KOPT-K1 (cell line): ENCODE measurements around the gene XYLT2.
"Not testable (repeated sequence)": the region's sequence is repeated elsewhere in the genome, so short reads cannot be mapped to it uniquely, and the experiment has no call there.

Source experiments
- H3K27ac ChIP-seq: fragments of 200-600 bp; sonication (generic); 2 replicates; pipeline ENCODE4 v1.5.1; 2016; ENCODE audit warnings: antibody characterized with exemption, mild to moderate bottlenecking, low read depth, low read length; ENCODE audit not compliant: poor library complexity, severe bottlenecking
- H3K36me3 ChIP-seq: fragments of 200-600 bp; sonication (generic); 2 replicates; pipeline ENCODE4 v1.5.1; 2017; ENCODE audit warnings: antibody characterized with exemption, mild to moderate bottlenecking, low read length, moderate library complexity; ENCODE audit not compliant: insufficient read depth
- H3K9me3 ChIP-seq: fragments of 200-600 bp; sonication (generic); 2 replicates; pipeline ENCODE4 v1.5.1; 2017; ENCODE audit warnings: antibody characterized with exemption, low read length, mild to moderate bottlenecking; ENCODE audit not compliant: insufficient read depth, poor library complexity, severe bottlenecking

XYLT2 gene

DNA sequence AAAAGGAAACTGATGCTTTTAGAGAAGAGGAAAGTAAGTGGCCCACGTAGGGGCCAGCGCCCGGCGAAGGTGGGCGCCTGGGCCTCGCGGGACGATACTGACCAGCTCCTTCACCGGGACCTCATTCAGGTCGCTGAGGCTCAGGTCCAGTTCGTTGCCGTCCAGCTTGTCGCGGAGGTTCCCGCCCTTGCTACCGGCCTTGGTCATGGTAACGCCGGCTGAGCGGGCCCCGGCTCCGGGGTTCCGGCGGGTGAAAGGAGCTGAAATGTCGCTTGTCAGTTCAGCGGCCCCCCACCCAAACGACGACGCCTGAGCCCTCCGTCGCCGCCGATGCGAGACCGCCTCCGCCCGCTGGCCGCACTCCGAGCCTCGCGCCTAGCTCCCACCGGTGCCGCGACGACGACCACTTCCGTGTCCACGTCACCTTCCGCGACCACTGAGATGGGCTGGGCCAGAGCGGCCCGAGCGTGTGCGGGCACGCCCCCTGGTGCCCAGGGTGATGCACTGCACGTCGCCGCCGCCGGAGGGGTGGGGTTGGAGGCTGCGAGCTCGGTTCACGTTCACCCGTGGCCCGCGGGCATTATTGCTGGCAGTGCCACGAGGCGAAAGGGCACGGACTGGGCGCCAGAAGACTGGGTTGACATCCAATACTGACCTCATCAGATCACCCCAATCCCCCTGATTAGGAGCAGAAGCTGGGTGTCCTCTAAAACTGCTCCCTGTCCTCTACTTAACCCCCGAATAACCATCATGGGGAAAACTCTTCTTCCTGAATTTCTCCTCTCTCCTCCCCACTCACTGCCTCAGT, 51.4 kb downstream of the XYLT2 start, which contains the start of gene LRRC59:
TSS of gene LRRC59 (minus strand) at position 413 of the 808 bp plus-strand sequence. CDS start at position 207, 206 bp downstream.
- Histone ChIP-seq H3K9me3 (no peaks in the 10 kb centered on the region), H3K27ac (peak within 1 kb of the TSS; percentile 75), H3K36me3 (peaks cover 33% of the 10 kb centered on the region)

DNA sequence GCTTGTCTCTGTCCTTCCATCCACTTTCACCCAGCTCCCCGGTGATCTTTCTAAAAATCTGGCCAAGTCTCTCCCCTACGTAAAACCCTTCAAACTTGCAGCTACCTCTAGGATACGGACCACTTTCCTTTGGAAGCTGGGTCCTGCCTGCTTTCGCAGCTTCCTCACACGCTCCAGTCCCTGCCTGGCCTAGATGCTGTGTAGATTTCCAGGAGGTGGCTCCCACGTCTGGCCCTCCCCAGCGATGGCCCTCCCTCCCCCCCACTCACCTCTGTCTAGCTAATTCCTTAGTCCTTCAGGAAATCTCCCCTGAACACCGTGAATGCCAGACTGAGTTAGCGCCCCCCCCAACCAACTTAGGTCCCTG, 52.0 kb downstream of the XYLT2 start:
- Histone ChIP-seq H3K9me3 (no peaks in the 10 kb centered on the region), H3K27ac (peak overlapping the region; percentile 75), H3K36me3 (peaks cover 27% of the 10 kb centered on the region)

DNA sequence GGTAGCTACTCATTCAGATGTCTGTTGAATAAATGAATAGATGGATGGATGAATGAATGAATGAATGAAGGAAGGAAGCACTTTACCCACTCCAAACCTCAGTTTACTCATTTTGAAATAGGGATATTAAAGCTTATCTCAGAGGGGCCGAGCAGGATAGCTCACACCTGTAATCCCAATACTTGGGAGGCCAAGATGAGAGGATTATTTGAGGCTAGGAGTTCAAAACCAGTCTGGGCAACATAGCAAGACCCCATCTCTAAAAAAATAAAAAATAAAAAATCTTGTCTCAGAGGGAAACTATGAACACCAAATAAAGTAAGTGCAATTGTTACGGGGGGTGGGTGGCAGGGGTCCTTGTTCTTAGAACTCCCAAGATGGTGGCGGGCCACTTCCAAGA, 52.7 kb downstream of the XYLT2 start:
- peaks cover 19% of the 10 kb centered on the region for H3K36me3 ChIP-seq
- H3K9me3 ChIP-seq, H3K27ac ChIP-seq: not testable (repeated sequence)

DNA sequence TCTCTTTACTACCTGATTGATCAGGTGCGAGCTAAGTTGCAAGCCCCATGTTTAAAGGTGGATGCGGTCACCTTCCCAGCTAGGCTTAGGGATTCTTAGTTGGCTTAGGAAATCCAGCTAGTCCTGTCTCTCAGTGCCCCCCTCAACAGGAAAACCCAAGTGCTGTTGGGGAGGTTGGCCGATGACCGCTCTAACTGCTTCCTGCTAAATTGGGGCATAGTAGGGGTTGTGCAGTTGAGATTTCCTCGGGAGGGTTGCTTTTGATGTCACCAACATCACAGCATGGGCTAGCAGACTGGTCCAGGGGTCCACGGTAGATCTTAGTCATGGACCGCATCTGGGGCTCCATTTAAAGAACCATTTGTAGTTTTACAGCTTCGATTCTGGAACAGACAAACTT, 53.7 kb downstream of the XYLT2 start:
- not testable (repeated sequence) for H3K27ac ChIP-seq, H3K36me3 ChIP-seq, H3K9me3 ChIP-seq

DNA sequence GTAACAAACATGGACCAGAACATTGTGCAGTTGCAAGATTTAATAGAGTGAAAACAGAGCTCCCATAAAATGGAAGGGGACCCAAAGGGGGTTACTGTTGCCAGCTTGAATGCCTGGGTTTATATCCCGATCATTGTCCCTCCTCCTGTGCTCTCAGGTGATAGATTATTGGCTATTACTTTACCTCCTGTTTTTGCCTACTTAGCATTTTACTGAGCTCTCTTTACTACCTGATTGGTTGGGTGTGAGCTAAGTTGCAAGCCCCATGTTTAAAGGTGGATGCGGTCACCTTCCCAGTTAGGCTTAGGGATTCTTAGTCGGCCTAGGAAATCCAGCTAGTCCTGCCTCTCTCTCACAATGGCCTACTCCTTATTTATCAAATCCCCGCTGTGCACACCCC, 59.4 kb downstream of the XYLT2 start:
- not testable (repeated sequence) for H3K36me3 ChIP-seq, H3K27ac ChIP-seq, H3K9me3 ChIP-seq

DNA sequence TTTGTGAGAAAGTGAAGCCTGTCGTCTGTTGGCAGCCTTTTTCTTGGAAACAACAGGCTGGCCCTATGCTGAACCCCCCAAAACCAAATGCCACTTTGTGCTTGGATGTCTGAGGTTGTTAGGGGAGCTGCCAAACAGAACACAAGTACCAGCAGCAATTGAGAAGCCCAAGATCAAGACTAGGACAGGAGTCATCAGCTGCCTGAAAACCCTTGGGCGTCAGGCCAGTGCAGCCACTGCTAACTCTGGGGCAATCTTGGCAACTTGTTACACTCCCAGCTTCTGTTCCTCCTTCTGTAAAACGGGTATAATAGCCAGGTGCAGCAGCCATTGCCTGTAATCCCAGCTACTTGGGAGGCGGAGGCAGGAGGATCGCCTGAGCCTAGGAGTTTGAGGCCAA, 60.7 kb downstream of the XYLT2 start:
- no peaks in the 10 kb centered on the region for H3K9me3 ChIP-seq
- H3K36me3 ChIP-seq = no peaks in the 10 kb centered on the region

DNA sequence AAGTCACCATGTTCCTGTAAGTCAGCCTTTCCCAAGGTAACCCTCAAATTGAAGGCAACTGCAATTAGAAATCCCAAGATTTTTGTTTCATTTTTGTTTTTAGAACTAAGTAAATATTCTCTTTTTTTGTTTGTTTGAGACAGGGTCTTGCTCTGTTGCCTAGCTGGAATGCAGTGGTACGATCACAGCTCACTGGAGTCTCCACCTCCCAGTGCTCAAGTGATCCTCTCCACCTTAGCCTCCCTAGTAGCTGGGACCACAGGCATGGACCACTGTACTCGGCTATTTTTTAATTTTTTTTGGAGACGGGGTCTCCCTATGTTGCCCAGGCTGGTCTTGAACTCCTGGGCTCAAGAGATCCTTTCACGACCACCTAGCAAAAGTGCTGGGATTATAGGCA, 62.0 kb downstream of the XYLT2 start:
- Histone ChIP-seq H3K9me3 (no peaks in the 10 kb centered on the region), H3K27ac (no peak overlapping the region), H3K36me3 (no peaks in the 10 kb centered on the region)

More for the DNA sequence above, 60.7 kb downstream of the XYLT2 start:
- no peak overlapping the region for H3K27ac ChIP-seq
